Hepatocyte (in vitro differentiated cells): ENCODE data around the gene PRPF4.

Experiments
- EZH2 ChIP-seq: fragments of 200-600 bp; sonication (generic); IDR thresholded peaks from 2 replicates; pipeline ENCODE4 v1.6.1; 2016; ENCODE audit warnings: antibody characterized with exemption, mild to moderate bottlenecking, borderline replicate concordance
- EZH2phosphoT487 ChIP-seq: fragments of 200-600 bp; sonication (generic); IDR thresholded peaks from one replicate; pipeline ENCODE4 v1.6.1; 2018; ENCODE audit warnings: antibody characterized with exemption, mild to moderate bottlenecking, low read depth, moderate library complexity; ENCODE audit not compliant: unreplicated experiment, severe bottlenecking
- TF ChIP-seq, protein P1 (sequence below): fragments of 200-600 bp; sonication (generic); IDR thresholded peaks from 2 replicates; pipeline ENCODE4 v1.5.1; 2016; ENCODE audit warnings: antibody characterized with exemption, mild to moderate bottlenecking; ENCODE audit not compliant: poor library complexity

DNA sequence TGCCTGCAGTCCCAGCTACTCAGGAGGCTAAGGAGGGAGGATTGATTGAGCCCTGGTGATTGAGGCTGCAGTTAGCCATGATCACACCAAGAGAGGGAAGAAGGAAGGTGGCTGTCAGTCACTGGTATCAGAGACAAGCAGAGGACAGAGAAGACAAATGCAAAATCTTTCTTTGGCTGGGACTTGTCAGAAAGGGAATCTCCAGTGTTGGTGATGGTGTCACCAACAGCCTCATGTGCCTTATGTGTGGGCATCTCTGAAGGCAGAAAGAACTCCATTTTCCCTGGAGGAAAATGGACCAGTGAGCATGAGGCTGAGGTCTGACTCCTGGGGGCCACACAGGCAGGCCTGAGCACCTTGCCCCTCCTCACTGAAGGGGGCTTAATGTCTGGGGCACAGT, 39.8 kb downstream of the PRPF4 start:
- TF ChIP-seq, protein P1, sequence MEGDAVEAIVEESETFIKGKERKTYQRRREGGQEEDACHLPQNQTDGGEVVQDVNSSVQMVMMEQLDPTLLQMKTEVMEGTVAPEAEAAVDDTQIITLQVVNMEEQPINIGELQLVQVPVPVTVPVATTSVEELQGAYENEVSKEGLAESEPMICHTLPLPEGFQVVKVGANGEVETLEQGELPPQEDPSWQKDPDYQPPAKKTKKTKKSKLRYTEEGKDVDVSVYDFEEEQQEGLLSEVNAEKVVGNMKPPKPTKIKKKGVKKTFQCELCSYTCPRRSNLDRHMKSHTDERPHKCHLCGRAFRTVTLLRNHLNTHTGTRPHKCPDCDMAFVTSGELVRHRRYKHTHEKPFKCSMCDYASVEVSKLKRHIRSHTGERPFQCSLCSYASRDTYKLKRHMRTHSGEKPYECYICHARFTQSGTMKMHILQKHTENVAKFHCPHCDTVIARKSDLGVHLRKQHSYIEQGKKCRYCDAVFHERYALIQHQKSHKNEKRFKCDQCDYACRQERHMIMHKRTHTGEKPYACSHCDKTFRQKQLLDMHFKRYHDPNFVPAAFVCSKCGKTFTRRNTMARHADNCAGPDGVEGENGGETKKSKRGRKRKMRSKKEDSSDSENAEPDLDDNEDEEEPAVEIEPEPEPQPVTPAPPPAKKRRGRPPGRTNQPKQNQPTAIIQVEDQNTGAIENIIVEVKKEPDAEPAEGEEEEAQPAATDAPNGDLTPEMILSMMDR: no peak
- TF ChIP-seq EZH2phosphoT487 (no peak), EZH2 (no peak)
